ENCODE results near the gene PDGFC. TPM values are rescaled to one million over a fixed set of nuclear protein-coding genes. Genes with fewer than 3 reads are reported as not detected.

PDGFC gene
- total and polyA plus RNA-seq, 2 of the 8 experiments (the other 6 are each of a cell fraction or from before 2014, with no cell fraction given): 0.65 to 2.7 TPM

DNA sequence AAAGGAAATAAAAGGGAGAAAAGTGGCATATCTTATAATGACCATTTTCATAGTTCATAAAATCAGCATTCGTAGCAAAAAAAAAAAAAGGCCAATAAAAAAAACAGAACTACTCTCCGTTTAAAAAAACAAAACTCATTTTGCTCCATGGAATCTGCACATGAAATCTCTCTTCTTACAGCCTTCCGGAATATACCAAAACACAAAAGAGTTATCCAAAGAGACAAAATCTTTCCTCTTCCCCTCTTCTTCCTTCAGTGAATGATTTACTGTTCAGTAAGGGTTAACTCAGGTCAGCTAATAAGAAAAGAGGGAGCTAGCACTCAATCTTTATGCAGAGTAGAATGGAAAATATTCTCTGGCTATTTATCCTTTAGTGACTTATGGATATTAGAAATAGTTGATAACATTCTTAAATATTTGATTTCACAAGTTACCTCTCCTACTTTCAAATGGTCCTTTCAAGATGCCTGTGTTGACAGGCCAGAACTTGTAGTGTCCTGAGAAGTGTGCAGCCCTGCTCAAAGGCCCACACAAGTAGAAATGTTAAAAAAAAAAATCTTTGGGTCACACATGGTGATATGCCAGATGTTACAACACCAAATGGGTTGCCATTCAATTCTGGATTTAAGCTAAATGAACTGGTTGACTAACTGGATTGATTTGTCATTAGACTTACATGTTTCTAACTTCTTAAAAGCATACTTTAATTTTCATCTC is 42.1 kb downstream of the PDGFC start:
- no peak for TF ChIP-seq RNF2 (IDR thresholded peaks at IDR 0.05; ENCODE audit: borderline replicate concordance, low read depth, low read length, missing control alignments, poor library complexity, severe bottlenecking)
- no peak for TF ChIP-seq RBBP5 (IDR thresholded peaks at IDR 0.05; ENCODE audit: borderline replicate concordance, low read depth, low read length)
- TF ChIP-seq EP300 (IDR thresholded peaks at IDR 0.05; ENCODE audit: borderline replicate concordance in 1 of 2, low read depth in 2 of 2, low read length in 2 of 2): no peak
- TF ChIP-seq SIRT6 (IDR thresholded peaks at IDR 0.05; ENCODE audit: low read length): no peak
- TF ChIP-seq TEAD4 (IDR thresholded peaks at IDR 0.05; ENCODE audit: low read depth, low read length): no peak
- TF ChIP-seq RFX5 (IDR thresholded peaks at IDR 0.05; ENCODE audit: borderline replicate concordance, low read depth, low read length): no peak
- TF ChIP-seq NRF1 (IDR thresholded peaks at IDR 0.05; ENCODE audit: low read depth, low read length): no peak
- no peak for TF ChIP-seq SUZ12 (IDR thresholded peaks at IDR 0.05; ENCODE audit: low read length)
- TF ChIP-seq BACH1 (IDR thresholded peaks at IDR 0.05; ENCODE audit: low read length): no peak
- no peak for TF ChIP-seq HDAC2 (IDR thresholded peaks at IDR 0.05; ENCODE audit: borderline replicate concordance in 1 of 2, low read depth in 2 of 2, low read length in 2 of 2)
- no peak for TF ChIP-seq CHD2 (IDR thresholded peaks at IDR 0.05; ENCODE audit: low read length)
- no peak for TF ChIP-seq SP1 (IDR thresholded peaks at IDR 0.05; ENCODE audit: low read depth, low read length)
- no peak for TF ChIP-seq TCF12 (IDR thresholded peaks at IDR 0.05; ENCODE audit: low read depth, low read length)
- CTCF ChIA-PET (ENCODE audit: partially characterized antibody): interaction anchor here (0.9 kb wide), 1 partner anchor 11 kb away, joined by 3 read pairs; no protein-coding TSS in a partner anchor
- no peak overlapping the region for H2BK12ac ChIP-seq (ENCODE audit: low read depth, low read length)

More for the DNA sequence above, 42.1 kb downstream of the PDGFC start:
- no peak overlapping the region for H2AK5ac ChIP-seq (ENCODE audit: low read depth, low read length)
- no peak overlapping the region for H3K9ac ChIP-seq (replicated peaks in 1 of 4; ENCODE audit: extremely low read depth in 1 of 4, low read depth in 3 of 4, low read length in 3 of 4)
- H2AFZ ChIP-seq (ENCODE audit: low read length): no peak overlapping the region
- H3K18ac ChIP-seq (ENCODE audit: extremely low read depth, low read length): no peak overlapping the region
- no peak overlapping the region for H3K4ac ChIP-seq (replicated peaks; ENCODE audit: insufficient read length, low read depth, low read length)
- no peaks in the 10 kb centered on the region for H3K36me3 ChIP-seq (ENCODE audit: control insufficient read depth in 2 of 4, insufficient read depth in 4 of 4, low read length in 3 of 4)
- no peak overlapping the region for H2BK20ac ChIP-seq (ENCODE audit: low read length)
- no peaks in the 10 kb centered on the region for H3K23me2 ChIP-seq (ENCODE audit: low read depth, low read length)
- no peak overlapping the region for H3K27ac ChIP-seq (ENCODE audit: low read depth, low read length)
- 86% methylated on average over 3 of the region's 3 CpGs; no CpG with 5 or more reads in 1 of the 2 experiments for WGBS, 2 experiments (ENCODE audit: extremely low coverage in 1 of 2, insufficient coverage in 1 of 2, insufficient read length in 1 of 2, insufficient replicate concordance in 2 of 2, low coverage in 1 of 2, low lambda C conversion rate in 2 of 2, missing lambda C conversion rate in 1 of 2)
- POLR2A ChIA-PET (ENCODE audit: partially characterized antibody): no interaction called here
- H3K27me3 ChIP-seq (replicated peaks in 1 of 4; ENCODE audit: control insufficient read depth in 3 of 4, extremely low read depth in 1 of 4, insufficient read depth in 3 of 4, low read length in 3 of 4): no peaks in the 10 kb centered on the region
- no peak overlapping the region for H3K14ac ChIP-seq (ENCODE audit: insufficient read length)
- H3K23ac ChIP-seq (ENCODE audit: insufficient read length): no peak overlapping the region
- FAIRE-seq: no peak
- H3K4me3 ChIP-seq (ENCODE audit: extremely low read depth in 1 of 4, insufficient read depth in 2 of 4, low read depth in 3 of 4, low read length in 4 of 4): no peak overlapping the region
- no peak overlapping the region for H4K91ac ChIP-seq (replicated peaks; ENCODE audit: insufficient read length, low read length)
- no peaks in the 10 kb centered on the region for H3K79me2 ChIP-seq (ENCODE audit: control insufficient read depth in 1 of 2, insufficient read depth in 2 of 2, low read length in 2 of 2)
- H4K20me1 ChIP-seq (replicated peaks in 1 of 2; ENCODE audit: control insufficient read depth in 1 of 2, insufficient read depth in 2 of 2, low read length in 2 of 2): no peaks in the 10 kb centered on the region
- H3K4me1 ChIP-seq (replicated peaks in 1 of 4; ENCODE audit: control insufficient read depth in 3 of 4, insufficient read depth in 4 of 4, low read length in 3 of 4): no peaks in the 10 kb centered on the region
- no peak overlapping the region for H2BK15ac ChIP-seq (ENCODE audit: low read length)
- no peak overlapping the region for H2BK5ac ChIP-seq (ENCODE audit: low read depth, low read length)
- H4K5ac ChIP-seq (ENCODE audit: insufficient read length, low read depth, low read length): no peak overlapping the region
- H2BK120ac ChIP-seq (replicated peaks; ENCODE audit: low read depth, low read length): no peak overlapping the region
- DNase-seq (ENCODE audit: low read depth in 1 of 2, low spot score in 2 of 2): no peak
- H3K79me1 ChIP-seq (ENCODE audit: low read depth, low read length): no peaks in the 10 kb centered on the region
- H3K4me2 ChIP-seq (ENCODE audit: insufficient read depth in 1 of 2, low read depth in 2 of 2, low read length in 2 of 2): no peak overlapping the region
- no peak overlapping the region for H4K8ac ChIP-seq (ENCODE audit: extremely low read depth, insufficient read depth, low read length)
- no peaks in the 10 kb centered on the region for H3K9me3 ChIP-seq (ENCODE audit: insufficient read depth in 2 of 2, low read depth in 1 of 2, low read length in 1 of 2)
- no peak overlapping the region for H3K56ac ChIP-seq (replicated peaks; ENCODE audit: insufficient read length, low read depth, low read length)
